ENCODE measurements around the gene UGT3A2.

Gene UGT3A2

DNA sequence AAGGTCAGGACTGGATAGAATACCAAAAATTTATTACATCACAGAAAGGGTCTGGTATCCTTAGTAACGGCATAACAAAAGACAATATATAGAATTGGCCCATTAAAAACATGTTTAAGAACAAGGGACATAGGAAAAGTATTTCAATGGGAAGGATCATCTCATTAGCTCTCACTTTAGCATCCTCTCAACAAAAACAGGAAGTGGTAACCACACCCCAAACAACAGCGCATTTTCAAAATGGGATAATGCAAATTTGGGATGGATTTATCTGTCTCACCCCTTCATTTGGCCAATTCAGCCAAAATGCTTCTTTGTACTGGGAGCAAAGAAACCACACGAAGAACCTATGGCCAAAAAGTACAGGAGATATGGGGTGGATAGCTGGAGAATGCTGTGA lies 65.7 kb downstream of the UGT3A2 start:
- DNase-seq, result no peak

DNA sequence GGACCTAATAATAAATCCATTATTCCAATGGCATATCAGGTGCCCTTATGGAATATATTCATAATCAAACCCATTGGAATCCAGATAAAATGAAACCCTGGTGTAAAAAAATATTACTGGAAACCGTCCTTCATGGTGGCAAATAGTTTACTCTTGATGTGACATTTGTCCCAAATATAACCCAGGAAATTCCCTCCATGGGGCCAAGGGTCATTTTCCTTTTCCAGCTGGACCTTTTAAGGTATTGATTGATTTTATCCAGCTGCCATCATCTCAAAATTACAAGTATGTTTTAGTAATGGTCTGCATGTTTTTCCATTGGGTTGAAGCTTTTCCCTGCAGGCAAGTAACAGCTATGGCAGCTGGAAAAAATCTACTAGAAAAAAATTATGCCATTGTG lies 67.1 kb downstream of the UGT3A2 start:
- DNase-seq, result no peak

DNA sequence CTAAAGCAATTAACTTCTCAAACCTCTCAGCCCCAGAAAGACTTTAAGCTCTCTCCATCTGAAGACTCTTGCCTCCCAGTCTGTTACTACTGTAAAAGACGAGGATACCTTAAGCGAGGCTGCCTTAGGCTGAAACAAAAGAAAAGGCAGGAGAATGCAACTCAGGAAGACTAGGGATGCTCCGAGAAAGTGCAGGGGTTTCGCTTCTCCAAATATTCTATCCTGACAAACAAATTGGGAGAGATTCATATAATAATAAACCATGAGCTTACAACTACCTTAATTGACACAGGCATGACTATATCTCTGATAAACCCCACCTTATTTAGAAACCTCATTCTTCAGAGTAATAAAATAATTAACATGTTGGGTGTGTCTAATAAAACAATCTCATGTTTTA lies 70.6 kb downstream of the UGT3A2 start:
- DNase-seq, result no peak

DNA sequence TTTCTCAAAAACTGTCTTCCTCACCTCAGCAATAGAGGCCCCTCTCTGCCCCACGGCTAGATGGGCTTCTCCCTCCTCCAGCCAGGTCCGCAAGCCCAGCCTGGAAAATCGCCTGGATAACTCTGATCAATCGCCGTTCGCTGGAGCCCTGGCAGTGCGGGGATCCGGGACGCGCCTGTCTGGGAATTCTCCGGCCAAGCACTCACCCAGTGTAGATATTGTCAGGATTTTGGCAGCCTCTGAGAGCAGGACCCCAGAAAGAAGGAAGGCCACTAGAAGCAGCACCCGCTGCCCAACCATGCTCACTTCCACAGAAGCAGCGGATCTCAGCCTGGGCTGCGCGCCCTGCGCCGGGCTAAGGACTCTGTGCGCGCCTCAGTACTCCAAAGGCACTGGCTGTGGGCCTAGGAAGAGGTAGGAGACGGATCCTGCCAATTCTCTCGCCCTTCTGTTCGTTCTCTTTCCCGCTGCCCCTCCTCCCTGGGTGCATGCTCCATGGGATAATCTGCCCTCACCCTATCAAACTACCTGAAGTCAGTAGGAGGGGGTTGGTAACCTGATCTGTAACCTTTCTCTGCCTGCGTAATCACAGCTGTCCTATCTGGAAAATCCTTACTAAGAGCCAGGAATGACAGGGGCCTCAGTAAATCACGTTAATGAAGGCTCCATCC lies 75.6 kb downstream of the UGT3A2 start, which contains the start of gene UGT3A1:
Gene UGT3A1 (minus strand): TSS at position 450 of the 671 bp plus-strand sequence. CDS start 150 bp downstream, at position 300.
- peak; percentile 23 to 28 for DNase-seq

DNA sequence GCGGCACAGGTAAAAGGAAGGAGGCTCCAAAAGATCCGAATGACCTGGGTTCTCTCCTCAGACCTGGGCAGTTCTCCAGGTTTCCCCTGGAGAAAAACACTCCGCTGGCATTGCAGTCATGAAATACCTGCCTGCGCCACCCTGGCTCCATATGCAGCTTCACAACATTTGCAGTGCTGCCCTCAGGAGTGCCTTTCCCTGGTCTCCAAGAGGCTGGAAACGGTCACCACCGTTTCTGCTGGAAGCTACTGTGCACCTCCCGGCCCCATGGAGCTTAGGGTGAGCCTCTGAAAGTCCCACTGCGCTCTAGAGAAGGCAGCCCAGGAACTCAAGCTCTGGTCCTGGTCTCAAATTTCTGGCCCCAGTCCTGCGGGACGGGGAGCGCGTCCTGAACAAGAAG lies 76.2 kb downstream of the UGT3A2 start:
- DNase-seq, result peak in 1 of 2 experiments; percentile 6

DNA sequence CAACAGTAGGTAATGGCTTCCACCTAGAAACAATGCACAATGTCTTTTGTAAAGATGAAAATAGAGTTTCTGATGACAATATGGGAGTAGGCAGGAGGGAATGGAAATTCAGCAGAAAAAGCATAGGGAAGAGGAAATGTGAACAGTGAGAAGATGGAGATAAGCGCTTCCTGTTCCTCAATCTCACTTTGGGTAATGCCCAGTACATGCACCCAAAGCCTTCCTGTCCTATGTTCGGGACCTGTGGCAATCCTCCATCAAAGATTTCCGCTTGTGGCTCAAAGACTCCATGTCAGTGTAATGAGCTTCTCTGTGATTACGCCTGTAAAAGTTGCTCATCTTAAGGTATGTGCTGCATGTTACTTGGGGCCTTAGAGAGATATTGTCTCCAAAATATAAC lies 78.2 kb downstream of the UGT3A2 start:
- no peak for DNase-seq

DNA sequence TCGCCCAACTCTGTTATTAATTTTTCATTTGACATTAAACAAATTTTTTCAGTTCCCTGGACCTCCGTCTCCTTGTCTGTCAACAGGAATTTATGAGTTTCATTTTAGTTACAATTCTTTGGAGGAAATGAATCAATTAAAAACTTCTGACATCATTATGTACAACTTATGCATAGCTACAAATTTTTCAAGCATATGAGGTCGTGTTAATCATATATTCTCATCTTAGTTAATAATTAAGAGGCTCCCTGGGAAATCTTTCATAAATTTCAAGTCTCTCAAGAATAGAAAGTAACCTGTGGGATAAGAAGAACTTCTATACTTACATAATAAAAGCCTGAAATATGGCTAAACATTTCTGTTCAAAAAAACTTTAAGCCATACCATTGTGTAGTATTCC lies 78.9 kb downstream of the UGT3A2 start:
- DNase-seq, result no peak
